ENCODE measurements around the gene PAIP1. TPM values are rescaled to one million over a fixed set of nuclear protein-coding genes. Genes with fewer than 3 reads are reported as not detected.

PAIP1 gene
- total and polyA plus RNA-seq, 10 donors: 24.9 to 65.2 (median 43.8) TPM

DNA sequence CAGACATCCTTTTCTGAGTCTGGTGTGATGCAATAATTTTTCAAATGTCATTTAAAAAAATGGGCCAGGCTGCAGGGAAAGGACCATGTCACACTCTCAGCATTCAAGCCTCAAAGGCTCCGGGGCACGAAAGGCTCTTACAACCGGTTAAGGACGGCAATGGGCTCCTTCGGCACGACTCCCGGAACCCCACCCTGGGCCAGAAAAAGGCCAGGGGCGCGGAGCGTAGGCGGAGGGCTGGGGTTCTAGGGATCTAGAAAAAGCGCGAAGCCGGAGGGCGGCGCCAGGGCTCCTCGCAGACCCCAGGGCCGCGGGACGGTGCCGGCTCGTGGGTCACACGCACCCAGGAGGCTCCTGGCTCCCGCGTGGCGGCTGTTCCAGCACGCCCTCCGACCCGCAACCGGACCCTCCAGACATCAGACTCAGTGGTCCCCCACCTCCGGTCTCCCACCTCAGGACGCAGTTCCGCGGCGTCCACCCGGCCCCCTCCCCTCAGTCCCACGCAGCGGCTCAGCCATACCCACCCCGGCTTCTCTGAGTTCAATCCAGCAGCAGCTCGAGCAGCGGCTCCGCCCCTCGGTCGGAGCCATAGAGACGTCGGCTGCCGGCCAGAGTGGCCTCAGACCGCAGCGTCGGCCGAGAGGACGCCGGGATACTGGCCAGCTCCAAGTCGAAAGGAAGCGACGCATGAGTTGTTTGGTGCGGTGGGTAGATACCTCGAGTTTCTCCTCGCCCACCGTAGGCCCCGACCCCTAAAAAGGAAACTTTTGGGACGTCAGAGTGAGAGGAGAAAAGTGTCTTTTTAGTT, 73.4 kb downstream of the PAIP1 start, which contains the start of gene TMEM267:
Gene TMEM267 (minus strand): TSS at position 568 of the 808 bp plus-strand sequence. CDS start 29,896 bp downstream, outside the sequence.
- Histone ChIP-seq H3K4me3 (peak within 1 kb of the TSS; percentile 65 to 86 (median 77)), H3K36me3 (no peaks in the 10 kb centered on the region), H3K4me1 (peaks cover 14 to 38% (median 24%) of the 10 kb centered on the region in 6 donors), H3K9me3 (no peaks in the 10 kb centered on the region), H3K27ac (peak within 1 kb of the TSS; percentile 95 to 99 (median 98)), H3K27me3 (replicated peaks in 1 of 7) (no peaks in the 10 kb centered on the region)
- intact Hi-C loops (cut with DNase I; ENCODE audit: low total_unique reads): loop anchor here (10.0 kb wide), 1 partner anchor 169 kb away; the partner anchor contains the start of gene HMGCS1
- TF ChIP-seq POLR2A (IDR thresholded peaks at IDR 0.05) (peak in 2 of 3 donors; percentile 22 to 80), POLR2AphosphoS5 (IDR thresholded peaks at IDR 0.05) (peak; percentile 94 to 95 (median 95))
- TF ChIP-seq, protein P1, sequence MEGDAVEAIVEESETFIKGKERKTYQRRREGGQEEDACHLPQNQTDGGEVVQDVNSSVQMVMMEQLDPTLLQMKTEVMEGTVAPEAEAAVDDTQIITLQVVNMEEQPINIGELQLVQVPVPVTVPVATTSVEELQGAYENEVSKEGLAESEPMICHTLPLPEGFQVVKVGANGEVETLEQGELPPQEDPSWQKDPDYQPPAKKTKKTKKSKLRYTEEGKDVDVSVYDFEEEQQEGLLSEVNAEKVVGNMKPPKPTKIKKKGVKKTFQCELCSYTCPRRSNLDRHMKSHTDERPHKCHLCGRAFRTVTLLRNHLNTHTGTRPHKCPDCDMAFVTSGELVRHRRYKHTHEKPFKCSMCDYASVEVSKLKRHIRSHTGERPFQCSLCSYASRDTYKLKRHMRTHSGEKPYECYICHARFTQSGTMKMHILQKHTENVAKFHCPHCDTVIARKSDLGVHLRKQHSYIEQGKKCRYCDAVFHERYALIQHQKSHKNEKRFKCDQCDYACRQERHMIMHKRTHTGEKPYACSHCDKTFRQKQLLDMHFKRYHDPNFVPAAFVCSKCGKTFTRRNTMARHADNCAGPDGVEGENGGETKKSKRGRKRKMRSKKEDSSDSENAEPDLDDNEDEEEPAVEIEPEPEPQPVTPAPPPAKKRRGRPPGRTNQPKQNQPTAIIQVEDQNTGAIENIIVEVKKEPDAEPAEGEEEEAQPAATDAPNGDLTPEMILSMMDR (IDR thresholded peaks at IDR 0.05 in 8 of 11, conservative IDR thresholded peaks at IDR 0.05 in 3 of 11): no peak
- peak; percentile 99 for DNase-seq
- WGBS, 5 donors: 0 to 1% (median 1%) methylated on average over 38 to 62 of the region's 62 CpGs

DNA sequence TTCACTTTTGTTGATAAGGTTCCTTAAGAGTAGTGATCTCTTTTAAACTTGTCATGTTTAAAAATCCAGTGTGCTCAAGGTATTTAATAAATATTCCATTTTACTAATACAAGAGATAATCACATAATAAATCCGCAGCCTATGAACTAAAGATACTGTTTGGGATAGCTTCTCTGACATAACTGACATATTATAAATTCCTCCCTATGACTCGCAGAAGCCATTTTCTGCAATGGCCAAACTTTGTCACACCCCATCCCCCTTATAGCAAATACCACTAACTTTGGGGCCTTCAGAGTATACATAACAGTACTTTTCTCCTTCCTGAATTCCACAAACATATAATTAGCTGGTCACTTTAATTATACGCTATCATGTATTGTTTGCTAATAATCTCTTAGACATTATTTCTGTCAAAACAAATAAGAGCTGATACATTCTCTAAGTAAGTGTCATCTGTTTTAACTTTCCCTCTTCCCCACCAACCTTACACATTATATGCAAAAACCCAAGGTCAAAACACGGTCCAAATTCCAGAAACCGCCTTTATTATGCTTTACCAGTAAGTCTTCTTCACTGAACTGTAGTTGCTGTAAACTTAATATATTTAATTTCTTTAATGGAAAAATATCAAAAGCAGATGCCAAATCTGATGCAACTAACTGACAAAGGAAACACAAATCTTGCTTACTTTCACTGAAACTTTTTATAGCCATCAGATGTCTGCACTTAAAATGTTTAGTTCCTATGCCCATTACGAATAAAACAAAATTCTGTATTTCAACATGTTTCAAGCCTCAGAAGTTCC, 74.2 kb downstream of the PAIP1 start:
- 52 to 60% (median 55%) methylated on average over 6 of the region's 6 CpGs for WGBS, 5 donors
- Histone ChIP-seq H3K36me3 (no peaks in the 10 kb centered on the region), H3K4me3 (peak overlapping the region; percentile 65 to 86 (median 77)), H3K27me3 (replicated peaks in 1 of 7) (no peaks in the 10 kb centered on the region), H3K27ac (peak overlapping the region; percentile 95 to 99 (median 98)), H3K9me3 (no peaks in the 10 kb centered on the region), H3K4me1 (peaks cover 14 to 38% (median 24%) of the 10 kb centered on the region in 6 donors)
- no peak for DNase-seq
- intact Hi-C loops (cut with DNase I; ENCODE audit: low total_unique reads): loop anchor here (10.0 kb wide), 1 partner anchor 168 kb away; the partner anchor contains the start of gene HMGCS1
- TF ChIP-seq POLR2A (IDR thresholded peaks at IDR 0.05) (no peak), POLR2AphosphoS5 (IDR thresholded peaks at IDR 0.05) (no peak)
- TF ChIP-seq, protein P1 (IDR thresholded peaks at IDR 0.05 in 8 of 11, conservative IDR thresholded peaks at IDR 0.05 in 3 of 11): no peak

Other genes with a start within 250 kb of the PAIP1 start
- gene HMGCS1, start 243.7 kb downstream of the PAIP1 start, total RNA-seq: 10 to 100 TPM; 18.7 to 74.9 (median 30.0) TPM
- gene HMGCS1, start 243.7 kb downstream of the PAIP1 start, polyA plus RNA-seq: 10 to 100 TPM; 12.0 to 18.0 (median 13.1) TPM
- 10 to 100 TPM in 6 of 7 donors, 1 to 10 TPM in 1; 7.2 to 17.1 (median 13.1) TPM for gene CCL28, start 144.7 kb downstream of the PAIP1 start, total RNA-seq
- gene CCL28, start 144.7 kb downstream of the PAIP1 start, polyA plus RNA-seq: 1 to 10 TPM; 3.7 to 4.9 (median 4.0) TPM
- 10 to 100 TPM in 6 of 7 donors, 1 to 10 TPM in 1; 9.2 to 18.0 (median 10.7) TPM for gene TMEM267, start 73.2 kb downstream of the PAIP1 start, total RNA-seq
- gene TMEM267, start 73.2 kb downstream of the PAIP1 start, polyA plus RNA-seq: 10 to 100 TPM; 10.2 to 14.4 (median 11.7) TPM
- 1 to 10 TPM; 1.7 to 4.3 (median 2.7) TPM for gene C5orf34, start 41.9 kb downstream of the PAIP1 start, total RNA-seq
- gene C5orf34, start 41.9 kb downstream of the PAIP1 start, polyA plus RNA-seq: 1 to 10 TPM; 1.2 to 2.5 (median 1.7) TPM
- 10 to 100 TPM; 40.2 to 70.9 (median 59.8) TPM for gene NNT, start 46.1 kb upstream of the PAIP1 start, total RNA-seq
- 10 to 100 TPM in 2 of 3 donors, 1 to 10 TPM in 1; 9.7 to 15.4 (median 14.3) TPM for gene NNT, start 46.1 kb upstream of the PAIP1 start, polyA plus RNA-seq